Smooth muscle cell (in vitro differentiated cells): Measurements from ENCODE around the gene MRPS34. TPM values are rescaled to one million over a fixed set of nuclear protein-coding genes. Genes with fewer than 3 reads are reported as not detected.

Source experiments
- DNase-seq: peaks from one replicate; lab custom pipeline; 2025; ENCODE audit not compliant: unreplicated experiment; lab: John Stamatoyannopoulos, UW
- H2AFZ ChIP-seq: fragments of 200-600 bp; sonication (generic); 2 replicates; pipeline ENCODE4 v1.6.0; 2016; ENCODE audit warnings: antibody characterized with exemption, low read depth, mild to moderate bottlenecking
- H3F3A ChIP-seq: fragments of 200-600 bp; sonication (generic); 2 replicates; pipeline ENCODE4 v1.6.0; 2017; ENCODE audit warnings: antibody characterized with exemption, low read depth
- H3K27ac ChIP-seq: fragments of 200-600 bp; sonication (generic); 2 replicates; pipeline ENCODE4 v1.5.1; 2016; ENCODE audit warnings: low read depth, mild to moderate bottlenecking
- H3K27me3 ChIP-seq: fragments of 200-600 bp; sonication (generic); 2 replicates; pipeline ENCODE4 v1.6.1; 2016; ENCODE audit warnings: low read depth, mild to moderate bottlenecking
- H3K36me3 ChIP-seq: fragments of 200-600 bp; sonication (generic); 2 replicates; pipeline ENCODE4 v1.5.1; 2016; ENCODE audit warnings: low read depth
- H3K4me1 ChIP-seq: fragments of 200-600 bp; sonication (generic); 2 replicates; pipeline ENCODE4 v1.5.1; 2016; ENCODE audit warnings: low read depth
- H3K4me2 ChIP-seq: fragments of 200-600 bp; sonication (generic); 2 replicates; pipeline ENCODE4 v1.6.0; 2016; ENCODE audit warnings: mild to moderate bottlenecking
- H3K4me3 ChIP-seq: fragments of 200-600 bp; sonication (generic); 2 replicates; pipeline ENCODE4 v1.5.1; 2016; ENCODE audit warnings: mild to moderate bottlenecking
- H3K79me2 ChIP-seq: fragments of 200-600 bp; sonication (generic); 2 replicates; pipeline ENCODE4 v1.6.0; 2016; ENCODE audit warnings: low read depth, mild to moderate bottlenecking
- H3K9ac ChIP-seq: fragments of 200-600 bp; sonication (generic); 2 replicates; pipeline ENCODE4 v1.6.0; 2016; ENCODE audit warnings: low read depth
- H3K9me3 ChIP-seq: fragments of 200-600 bp; sonication (generic); replicated peaks from 2 replicates; pipeline ENCODE4 v1.5.1; 2016; ENCODE audit warnings: low read depth
- H4K20me1 ChIP-seq: fragments of 200-600 bp; sonication (generic); 2 replicates; pipeline ENCODE4 v1.6.0; 2016; ENCODE audit warnings: low read depth
- WGBS: methylation state at CpG from one replicate; pipeline ENCODE4 v1.1.7; 2016; ENCODE audit warnings: low lambda C conversion rate; 5-methylcytosine and 5-hydroxymethylcytosine counted together
- polyA plus RNA-seq: library from polyadenylated mRNA; unstranded; fragments of >200 nt; fragmentation: Nextera tagmentation; extraction: Ambion mirVana; gene quantifications from 2 replicates; pipeline ENCODE4 v1.2.1, GENCODE V29; 2016
- total RNA-seq: library from RNA; depleted of rRNA; stranded (reverse); fragments of >200 nt; gene quantifications from 2 replicates; pipeline ENCODE4 v1.2.3, GENCODE V29; 2014
- TF ChIP-seq, protein P1 (sequence below): fragments of 200-600 bp; sonication (generic); IDR thresholded peaks from 2 replicates; pipeline ENCODE4 v1.5.1; 2017; ENCODE audit warnings: borderline replicate concordance, mild to moderate bottlenecking, antibody characterized with exemption; ENCODE audit not compliant: insufficient read depth, poor library complexity, severe bottlenecking

MRPS34 gene
- total and polyA plus RNA-seq, 2 experiments from 2014 or later: 62.9 to 111 TPM

GRCh38 chr16:1816396-1817275, 43.7 kb upstream of the MRPS34 start:
- TF ChIP-seq, protein P1, sequence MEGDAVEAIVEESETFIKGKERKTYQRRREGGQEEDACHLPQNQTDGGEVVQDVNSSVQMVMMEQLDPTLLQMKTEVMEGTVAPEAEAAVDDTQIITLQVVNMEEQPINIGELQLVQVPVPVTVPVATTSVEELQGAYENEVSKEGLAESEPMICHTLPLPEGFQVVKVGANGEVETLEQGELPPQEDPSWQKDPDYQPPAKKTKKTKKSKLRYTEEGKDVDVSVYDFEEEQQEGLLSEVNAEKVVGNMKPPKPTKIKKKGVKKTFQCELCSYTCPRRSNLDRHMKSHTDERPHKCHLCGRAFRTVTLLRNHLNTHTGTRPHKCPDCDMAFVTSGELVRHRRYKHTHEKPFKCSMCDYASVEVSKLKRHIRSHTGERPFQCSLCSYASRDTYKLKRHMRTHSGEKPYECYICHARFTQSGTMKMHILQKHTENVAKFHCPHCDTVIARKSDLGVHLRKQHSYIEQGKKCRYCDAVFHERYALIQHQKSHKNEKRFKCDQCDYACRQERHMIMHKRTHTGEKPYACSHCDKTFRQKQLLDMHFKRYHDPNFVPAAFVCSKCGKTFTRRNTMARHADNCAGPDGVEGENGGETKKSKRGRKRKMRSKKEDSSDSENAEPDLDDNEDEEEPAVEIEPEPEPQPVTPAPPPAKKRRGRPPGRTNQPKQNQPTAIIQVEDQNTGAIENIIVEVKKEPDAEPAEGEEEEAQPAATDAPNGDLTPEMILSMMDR: no peak
- WGBS: 97% methylated on average over 40 of the region's 40 CpGs
- no peak for DNase-seq
- H2AFZ ChIP-seq: no peak overlapping the region
- H3K9ac ChIP-seq: no peak overlapping the region
- H3K79me2 ChIP-seq: no peaks in the 10 kb centered on the region
- no peak overlapping the region for H3K4me2 ChIP-seq
- H4K20me1 ChIP-seq: no peaks in the 10 kb centered on the region
- no peak overlapping the region for H3K27ac ChIP-seq
- no peak overlapping the region for H3K4me3 ChIP-seq
- no peaks in the 10 kb centered on the region for H3K27me3 ChIP-seq
- H3K36me3 ChIP-seq: no peaks in the 10 kb centered on the region
- peaks cover 8% of the 10 kb centered on the region for H3F3A ChIP-seq
- H3K4me1 ChIP-seq: peaks cover 5% of the 10 kb centered on the region
- no peaks in the 10 kb centered on the region for H3K9me3 ChIP-seq

DNA sequence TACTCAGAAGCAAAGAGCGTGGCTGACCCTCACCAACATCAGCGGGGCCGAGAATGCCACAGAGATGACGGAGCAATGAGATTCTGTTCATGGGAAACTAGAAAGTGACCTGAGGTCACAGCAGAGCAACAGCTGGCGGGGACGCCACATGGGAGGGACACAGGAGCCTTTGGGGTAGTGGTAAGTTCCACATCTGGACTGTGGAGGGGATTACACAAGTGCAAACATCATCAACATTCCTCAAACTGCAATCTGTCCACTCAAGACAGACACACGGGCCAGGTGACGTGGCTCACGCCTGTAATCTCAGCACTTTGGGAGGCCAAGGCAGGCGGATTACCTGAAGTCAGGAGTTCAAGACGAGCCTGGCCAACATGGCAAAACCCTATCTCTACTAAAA, 42.5 kb upstream of the MRPS34 start:
- no peaks in the 10 kb centered on the region for H3K9me3 ChIP-seq
- H3K4me1 ChIP-seq: peaks cover 5% of the 10 kb centered on the region
- DNase-seq: no peak
- WGBS: 97% methylated on average over 11 of the region's 11 CpGs
- H3K36me3 ChIP-seq: no peaks in the 10 kb centered on the region
- H2AFZ ChIP-seq: no peak overlapping the region
- H3K9ac ChIP-seq: no peak overlapping the region
- H3K4me3 ChIP-seq: no peak overlapping the region
- peaks cover 8% of the 10 kb centered on the region for H3F3A ChIP-seq
- TF ChIP-seq, protein P1: no peak
- no peaks in the 10 kb centered on the region for H3K27me3 ChIP-seq
- H3K27ac ChIP-seq: no peak overlapping the region
- no peak overlapping the region for H3K4me2 ChIP-seq
- no peaks in the 10 kb centered on the region for H4K20me1 ChIP-seq
- no peaks in the 10 kb centered on the region for H3K79me2 ChIP-seq

- TF ChIP-seq, protein P1: peak; percentile 36
- Histone ChIP-seq H3K36me3 (no peaks in the 10 kb centered on the region), H3K4me2 (peak overlapping the region; percentile 40), H3K4me3 (no peak overlapping the region), H3K27me3 (no peaks in the 10 kb centered on the region), H4K20me1 (no peaks in the 10 kb centered on the region), H3K9me3 (no peaks in the 10 kb centered on the region), H2AFZ (no peak overlapping the region), H3K27ac (no peak overlapping the region), H3K79me2 (no peaks in the 10 kb centered on the region), H3K4me1 (peaks cover 5% of the 10 kb centered on the region), H3F3A (peaks cover 8% of the 10 kb centered on the region), H3K9ac (no peak overlapping the region)
- DNase-seq: no peak
- 44% methylated on average over 17 of the region's 17 CpGs for WGBS
Measured at GRCh38 chr16:1812732-1813163, 39.8 kb upstream of the MRPS34 start.
